ENCODE data around the gene RGS10.

Gene RGS10

GRCh38 chr10:119523895-119524719, 18.4 kb downstream of the RGS10 start:
- H4K20me1 ChIP-seq (ENCODE audit: insufficient read depth, low read length), result peaks cover 7% of the 10 kb centered on the region
- peaks cover 12% of the 10 kb centered on the region for H3K36me3 ChIP-seq (replicated peaks; ENCODE audit: low read depth, low read length)
- H3K9me3 ChIP-seq (ENCODE audit: insufficient read depth, low read length), result no peaks in the 10 kb centered on the region
- H3K4me2 ChIP-seq (ENCODE audit: low read length), result no peak overlapping the region
- H3K4me1 ChIP-seq (ENCODE audit: low read length), result peaks cover 7% of the 10 kb centered on the region
- no peak overlapping the region for H3K9ac ChIP-seq (ENCODE audit: low read length)
- no peak overlapping the region for H3K4me3 ChIP-seq (ENCODE audit: low read length)
- H2AFZ ChIP-seq (ENCODE audit: low read depth, low read length), result no peak overlapping the region
- no peaks in the 10 kb centered on the region for H3K27me3 ChIP-seq (ENCODE audit: low read depth, low read length)
- H3K27ac ChIP-seq (ENCODE audit: low read length), result no peak overlapping the region
- peaks cover 22% of the 10 kb centered on the region for H3K79me2 ChIP-seq (ENCODE audit: low read length)
- no peak for TF ChIP-seq EZH2phosphoT487 (IDR thresholded peaks at IDR 0.05; ENCODE audit: low read depth)
- TF ChIP-seq CTCF (IDR thresholded peaks at IDR 0.05; ENCODE audit: low read depth, low read length), result no peak

DNA sequence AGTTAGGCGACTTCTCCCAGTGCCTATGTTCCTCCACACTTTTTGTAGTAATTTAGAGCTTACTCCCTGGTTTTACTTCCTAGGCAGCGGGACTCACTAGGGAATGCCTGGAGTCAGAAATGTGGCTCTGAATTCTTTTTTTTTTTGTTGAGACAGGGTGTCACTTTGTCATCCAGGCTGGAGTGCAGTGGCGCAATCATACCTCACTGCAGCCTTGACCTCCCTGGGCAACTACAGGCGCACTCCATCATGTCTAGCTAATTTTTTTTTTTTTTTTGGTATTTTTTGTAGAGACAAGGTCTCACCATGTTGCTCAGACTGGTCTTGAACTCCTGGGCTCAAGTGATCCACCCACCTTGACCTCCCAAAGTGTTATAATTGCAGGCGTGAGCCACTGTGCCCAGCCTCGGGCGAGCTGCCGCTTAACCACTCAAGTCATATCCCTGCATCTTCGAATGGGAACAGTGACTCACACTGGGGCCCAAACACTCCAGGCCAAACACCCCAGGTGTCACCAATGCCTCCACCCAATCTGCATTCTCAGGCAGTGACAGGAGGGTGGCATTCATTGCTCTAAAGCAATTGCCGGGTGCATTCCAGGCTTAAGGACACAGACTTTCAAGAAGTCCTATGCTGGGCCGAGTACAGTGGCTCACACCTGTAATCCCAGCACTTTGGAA, 19.6 kb downstream of the RGS10 start:
- Histone ChIP-seq H3K79me2 (ENCODE audit: low read length) (peaks cover 11% of the 10 kb centered on the region), H3K4me3 (ENCODE audit: low read length) (no peak overlapping the region), H3K4me2 (ENCODE audit: low read length) (no peak overlapping the region), H4K20me1 (ENCODE audit: insufficient read depth, low read length) (peaks cover 6% of the 10 kb centered on the region), H3K36me3 (replicated peaks; ENCODE audit: low read depth, low read length) (peaks cover 12% of the 10 kb centered on the region), H3K9ac (ENCODE audit: low read length) (no peak overlapping the region), H3K4me1 (ENCODE audit: low read length) (peaks cover 19% of the 10 kb centered on the region), H3K27me3 (ENCODE audit: low read depth, low read length) (no peaks in the 10 kb centered on the region), H3K9me3 (ENCODE audit: insufficient read depth, low read length) (no peaks in the 10 kb centered on the region), H3K27ac (ENCODE audit: low read length) (no peak overlapping the region), H2AFZ (ENCODE audit: low read depth, low read length) (no peak overlapping the region)
- TF ChIP-seq CTCF (IDR thresholded peaks at IDR 0.05; ENCODE audit: low read depth, low read length), result no peak
- no peak for TF ChIP-seq EZH2phosphoT487 (IDR thresholded peaks at IDR 0.05; ENCODE audit: low read depth)

GRCh38 chr10:119521443-119522204, 20.9 kb downstream of the RGS10 start:
- no peaks in the 10 kb centered on the region for H3K27me3 ChIP-seq (ENCODE audit: low read depth, low read length)
- H3K36me3 ChIP-seq (replicated peaks; ENCODE audit: low read depth, low read length), result peaks cover 12% of the 10 kb centered on the region
- TF ChIP-seq EZH2phosphoT487 (IDR thresholded peaks at IDR 0.05; ENCODE audit: low read depth) (no peak), CTCF (IDR thresholded peaks at IDR 0.05; ENCODE audit: low read depth, low read length) (no peak)
- H3K4me1 ChIP-seq (ENCODE audit: low read length), result peaks cover 32% of the 10 kb centered on the region
- no peaks in the 10 kb centered on the region for H3K9me3 ChIP-seq (ENCODE audit: insufficient read depth, low read length)
- no peaks in the 10 kb centered on the region for H4K20me1 ChIP-seq (ENCODE audit: insufficient read depth, low read length)
- no peak overlapping the region for H3K9ac ChIP-seq (ENCODE audit: low read length)
- H3K4me3 ChIP-seq (ENCODE audit: low read length), result no peak overlapping the region
- H3K79me2 ChIP-seq (ENCODE audit: low read length), result no peaks in the 10 kb centered on the region
- no peak overlapping the region for H2AFZ ChIP-seq (ENCODE audit: low read depth, low read length)
- no peak overlapping the region for H3K4me2 ChIP-seq (ENCODE audit: low read length)
- H3K27ac ChIP-seq (ENCODE audit: low read length), result no peak overlapping the region

DNA sequence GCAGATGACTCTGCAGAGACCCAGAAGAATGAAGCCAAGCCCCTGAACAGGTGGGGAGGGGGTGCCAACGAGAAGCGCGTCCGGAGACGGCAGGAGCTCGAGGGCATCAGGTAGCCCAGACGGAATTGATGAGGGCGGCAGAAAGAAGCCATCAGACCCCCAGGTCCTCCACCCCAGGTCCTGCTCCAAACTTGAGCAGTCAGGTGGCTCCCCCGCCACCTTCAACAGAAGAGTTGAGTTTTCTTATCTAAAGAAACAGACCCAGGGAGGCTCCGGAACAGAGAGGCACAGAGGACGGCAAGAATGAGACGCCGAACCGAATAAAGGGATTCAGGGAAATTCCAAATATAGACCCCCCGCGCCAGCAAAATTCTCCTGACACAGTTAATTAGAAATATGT, 22.2 kb downstream of the RGS10 start:
- Histone ChIP-seq H3K79me2 (ENCODE audit: low read length) (no peaks in the 10 kb centered on the region), H3K27ac (ENCODE audit: low read length) (no peak overlapping the region), H2AFZ (ENCODE audit: low read depth, low read length) (no peak overlapping the region), H3K27me3 (ENCODE audit: low read depth, low read length) (no peaks in the 10 kb centered on the region), H4K20me1 (ENCODE audit: insufficient read depth, low read length) (no peaks in the 10 kb centered on the region), H3K4me3 (ENCODE audit: low read length) (no peak overlapping the region), H3K9ac (ENCODE audit: low read length) (no peak overlapping the region), H3K36me3 (replicated peaks; ENCODE audit: low read depth, low read length) (peaks cover 13% of the 10 kb centered on the region), H3K4me1 (ENCODE audit: low read length) (peaks cover 41% of the 10 kb centered on the region), H3K4me2 (ENCODE audit: low read length) (no peak overlapping the region), H3K9me3 (ENCODE audit: insufficient read depth, low read length) (no peaks in the 10 kb centered on the region)
- TF ChIP-seq CTCF (IDR thresholded peaks at IDR 0.05; ENCODE audit: low read depth, low read length), result no peak
- no peak for TF ChIP-seq EZH2phosphoT487 (IDR thresholded peaks at IDR 0.05; ENCODE audit: low read depth)
